Central memory CD8-positive, alpha-beta T cell (primary cell): Measurements from ENCODE around the gene MTFR2.

Source experiments
- ATAC-seq: fragments of 150-1000 bp; cut with Tn5 transposase; replicated peaks from 2 replicates; pipeline ENCODE4 v1.10.0; 2022; ENCODE audit warnings: mild to moderate bottlenecking, moderate FRiP score, moderate number of reproducible peaks; ENCODE audit not compliant: poor library complexity, severe bottlenecking; ENCODE audit errors: extremely low read depth
- DNase-seq, 2 donors: peaks; one replicate each; pipeline ENCODE4 v3.0.0; 2021; ENCODE audit warnings: low spot score in 2 of 2
- H3K27ac Mint-ChIP-seq: one replicate; pipeline ENCODE4 v1.8.0; 2022; ENCODE audit warnings: low read depth, mild to moderate bottlenecking, moderate library complexity, mixed read lengths
- H3K27me3 Mint-ChIP-seq: one replicate; pipeline ENCODE4 v1.8.0; 2022; ENCODE audit warnings: mixed read lengths
- H3K36me3 Mint-ChIP-seq: one replicate; pipeline ENCODE4 v1.8.0; 2022; ENCODE audit warnings: mild to moderate bottlenecking, moderate library complexity, mixed read lengths; ENCODE audit not compliant: insufficient read depth
- H3K4me1 Mint-ChIP-seq: one replicate; pipeline ENCODE4 v1.8.0; 2022; ENCODE audit warnings: mixed read lengths
- H3K4me3 Mint-ChIP-seq: one replicate; pipeline ENCODE4 v1.8.0; 2022; ENCODE audit warnings: mild to moderate bottlenecking, moderate library complexity, mixed read lengths
- H3K9me3 Mint-ChIP-seq: one replicate; pipeline ENCODE4 v1.8.0; 2022; ENCODE audit warnings: mixed read lengths

MTFR2 gene

GRCh38 chr6:136192902-136193301 lies 57.2 kb downstream of the MTFR2 start:
- Mint-ChIP-seq H3K4me3 (no peak overlapping the region), H3K36me3 (no peaks in the 10 kb centered on the region)
- no peak for DNase-seq

GRCh38 chr6:136191606-136192312 lies 58.4 kb downstream of the MTFR2 start:
- Mint-ChIP-seq H3K36me3 (no peaks in the 10 kb centered on the region), H3K9me3 (no peaks in the 10 kb centered on the region), H3K4me3 (no peak overlapping the region), H3K27ac (no peak overlapping the region), H3K4me1 (no peaks in the 10 kb centered on the region), H3K27me3 (peaks cover 34% of the 10 kb centered on the region)
- DNase-seq (no peak), ATAC-seq (no peak)

More at GRCh38 chr6:136192902-136193301, 57.2 kb downstream of the MTFR2 start:
- Mint-ChIP-seq H3K27me3 (peaks cover 34% of the 10 kb centered on the region), H3K4me1 (no peaks in the 10 kb centered on the region), H3K27ac (no peak overlapping the region), H3K9me3 (no peaks in the 10 kb centered on the region)
- ATAC-seq = no peak

- H3K27ac Mint-ChIP-seq = no peak overlapping the region
- ATAC-seq (no peak), DNase-seq (no peak)
- H3K9me3 Mint-ChIP-seq = no peaks in the 10 kb centered on the region
- no peaks in the 10 kb centered on the region for H3K4me1 Mint-ChIP-seq
- H3K4me3 Mint-ChIP-seq = no peak overlapping the region
- peaks cover 33% of the 10 kb centered on the region for H3K27me3 Mint-ChIP-seq
- no peaks in the 10 kb centered on the region for H3K36me3 Mint-ChIP-seq
Observed at GRCh38 chr6:136189104-136189503, 61.0 kb downstream of the MTFR2 start.

- H3K4me1 Mint-ChIP-seq = no peaks in the 10 kb centered on the region
- H3K4me3 Mint-ChIP-seq = no peak overlapping the region
- DNase-seq (no peak), ATAC-seq (no peak)
- no peaks in the 10 kb centered on the region for H3K9me3 Mint-ChIP-seq
- H3K36me3 Mint-ChIP-seq = no peaks in the 10 kb centered on the region
- H3K27ac Mint-ChIP-seq = no peak overlapping the region
- H3K27me3 Mint-ChIP-seq = peaks cover 33% of the 10 kb centered on the region
Observed at GRCh38 chr6:136188486-136188885, 61.6 kb downstream of the MTFR2 start.

- Mint-ChIP-seq H3K9me3 (no peaks in the 10 kb centered on the region), H3K4me3 (no peak overlapping the region), H3K4me1 (no peaks in the 10 kb centered on the region), H3K27ac (no peak overlapping the region), H3K36me3 (no peaks in the 10 kb centered on the region), H3K27me3 (peaks cover 30% of the 10 kb centered on the region)
- no peak for ATAC-seq
- DNase-seq = no peak
Observed at GRCh38 chr6:136186363-136186762, 63.7 kb downstream of the MTFR2 start.

GRCh38 chr6:136184738-136185137 lies 65.4 kb downstream of the MTFR2 start:
- Mint-ChIP-seq H3K9me3 (no peaks in the 10 kb centered on the region), H3K27me3 (peaks cover 16% of the 10 kb centered on the region), H3K4me1 (no peaks in the 10 kb centered on the region), H3K4me3 (no peak overlapping the region), H3K36me3 (no peaks in the 10 kb centered on the region), H3K27ac (no peak overlapping the region)
- ATAC-seq (no peak), DNase-seq (no peak)

GRCh38 chr6:136181861-136182260 lies 68.2 kb downstream of the MTFR2 start:
- no peak overlapping the region for H3K27ac Mint-ChIP-seq
- H3K36me3 Mint-ChIP-seq = no peaks in the 10 kb centered on the region
- no peaks in the 10 kb centered on the region for H3K9me3 Mint-ChIP-seq
- DNase-seq = no peak
- no peak for ATAC-seq
- H3K4me3 Mint-ChIP-seq = no peak overlapping the region
- no peaks in the 10 kb centered on the region for H3K4me1 Mint-ChIP-seq
- H3K27me3 Mint-ChIP-seq = peaks cover 31% of the 10 kb centered on the region

- Mint-ChIP-seq H3K27me3 (peaks cover 32% of the 10 kb centered on the region), H3K4me3 (no peak overlapping the region), H3K27ac (no peak overlapping the region), H3K4me1 (no peaks in the 10 kb centered on the region), H3K36me3 (no peaks in the 10 kb centered on the region), H3K9me3 (no peaks in the 10 kb centered on the region)
- DNase-seq (no peak), ATAC-seq (no peak)
Observed at GRCh38 chr6:136181512-136181833, 68.6 kb downstream of the MTFR2 start.
